H1 (cell line): Measurements from ENCODE around the gene MBD3. TPM values are rescaled to one million over a fixed set of nuclear protein-coding genes. Genes with fewer than 3 reads are reported as not detected.

Source experiments
- CTCF ChIA-PET: fragments of 300-600 bp; sonication (Branson Sonifier 250); formaldehyde crosslinking; loops from one replicate; lab custom pipeline; 2021; ENCODE audit not compliant: partially characterized antibody; lab: Charles Lee
- POLR2A ChIA-PET: fragments of 300-600 bp; sonication (Branson Sonifier 250); formaldehyde crosslinking; loops from one replicate; lab custom pipeline; 2021; ENCODE audit warnings: inconsistent platforms; ENCODE audit not compliant: partially characterized antibody; lab: Charles Lee
- DNase-seq, 2 experiments: peaks; one replicate each; pipeline versions ENCODE4 v3.0.0 to v3.0.0-alpha.2; 2010 to 2022; ENCODE audit warnings: low spot score in 2 of 2, low read depth in 1 of 2, mixed read lengths in 1 of 2
- FAIRE-seq: peaks from 2 replicates; lab custom pipeline; 2011; peaks lifted over from hg19 to GRCh38; lab: Jason Lieb, UNC
- H2AFZ ChIP-seq: 2 replicates; pipeline ENCODE4 v1.8.1; 2012; ENCODE audit warnings: low read length, inconsistent platforms
- H2AK5ac ChIP-seq: 2 replicates; pipeline ENCODE4 v1.6.1; 2013; ENCODE audit warnings: low read depth, low read length
- H2BK120ac ChIP-seq: replicated peaks from 2 replicates; pipeline ENCODE3; 2013; ENCODE audit warnings: low read depth, low read length, inconsistent platforms
- H2BK12ac ChIP-seq: 2 replicates; pipeline ENCODE4 v1.6.1; 2013; ENCODE audit warnings: low read depth, low read length
- H2BK15ac ChIP-seq: 2 replicates; pipeline ENCODE4 v1.6.1; 2013; ENCODE audit warnings: low read length
- H2BK20ac ChIP-seq: 2 replicates; pipeline ENCODE4 v1.6.1; 2013; ENCODE audit warnings: low read length
- H2BK5ac ChIP-seq: 2 replicates; pipeline ENCODE4 v1.6.1; 2013; ENCODE audit warnings: low read depth, low read length
- H3K14ac ChIP-seq: 2 replicates; pipeline ENCODE4 v1.6.1; 2013; ENCODE audit warnings: inconsistent platforms; ENCODE audit not compliant: insufficient read length
- H3K18ac ChIP-seq: 2 replicates; pipeline ENCODE4 v1.6.1; 2013; ENCODE audit warnings: low read length; ENCODE audit errors: extremely low read depth
- H3K23ac ChIP-seq: 2 replicates; pipeline ENCODE4 v1.6.1; 2013; ENCODE audit warnings: inconsistent platforms; ENCODE audit not compliant: insufficient read length
- H3K23me2 ChIP-seq: 2 replicates; pipeline ENCODE4 v1.6.1; 2013; ENCODE audit warnings: low read depth, low read length
- H3K27ac ChIP-seq: 2 replicates; pipeline ENCODE4 v1.6.1; 2011; ENCODE audit warnings: low read depth, low read length, inconsistent platforms
- H3K27me3 ChIP-seq, 4 experiments: replicated peaks in 1 of 4; 1 replicate in 1 of 4; 2 replicates in 3 of 4; pipeline versions ENCODE4 v1.6.1 to v1.8.1; 2011 to 2013; ENCODE audit warnings: low read length in 3 of 4, mild to moderate bottlenecking in 3 of 4, inconsistent platforms in 2 of 4, mixed read lengths in 2 of 4, moderate library complexity in 1 of 4; ENCODE audit not compliant: control insufficient read depth in 3 of 4, insufficient read depth in 3 of 4; ENCODE audit errors: extremely low read depth in 1 of 4
- H3K36me3 ChIP-seq, 4 experiments: 2 replicates each; pipeline versions ENCODE4 v1.6.1 to v1.8.1; 2011 to 2013; ENCODE audit warnings: mild to moderate bottlenecking in 4 of 4, low read length in 3 of 4, moderate library complexity in 2 of 4, control low read depth in 1 of 4, inconsistent platforms in 1 of 4; ENCODE audit not compliant: insufficient read depth in 4 of 4, control insufficient read depth in 2 of 4
- H3K4ac ChIP-seq: replicated peaks from 2 replicates; pipeline ENCODE3; 2013; ENCODE audit warnings: low read length, low read depth, mixed read lengths, inconsistent platforms; ENCODE audit not compliant: insufficient read length
- H3K4me1 ChIP-seq, 4 experiments: replicated peaks in 1 of 4; 1 replicate in 1 of 4; 2 replicates in 3 of 4; pipeline versions ENCODE4 v1.6.1 to v1.8.1; 2011 to 2013; ENCODE audit warnings: low read length in 3 of 4, inconsistent platforms in 2 of 4, mixed read lengths in 1 of 4; ENCODE audit not compliant: insufficient read depth in 4 of 4, control insufficient read depth in 3 of 4
- H3K4me2 ChIP-seq, 2 experiments: 2 replicates each; pipeline versions ENCODE4 v1.6.1 to v1.8.1; 2011 to 2013; ENCODE audit warnings: low read depth in 2 of 2, low read length in 2 of 2, control low read depth in 1 of 2, inconsistent platforms in 1 of 2, mild to moderate bottlenecking in 1 of 2; ENCODE audit not compliant: insufficient read depth in 1 of 2
- H3K4me3 ChIP-seq, 4 experiments: fragments of 200-600, 300-600 bp in 1 of 4; sonication (generic), shearing (Covaris generic), sonication (Bioruptor Twin) in 1 of 4; 2 replicates each; pipeline versions ENCODE4 v1.5.1 to v1.8.1; 2011 to 2016; ENCODE audit warnings: low read length in 4 of 4, low read depth in 3 of 4, control low read depth in 2 of 4, inconsistent platforms in 2 of 4, mild to moderate bottlenecking in 2 of 4, mixed read lengths in 1 of 4, moderate library complexity in 1 of 4; ENCODE audit not compliant: insufficient read depth in 2 of 4; ENCODE audit errors: extremely low read depth in 1 of 4
- H3K56ac ChIP-seq: replicated peaks from 2 replicates; pipeline ENCODE3; 2013; ENCODE audit warnings: low read depth, mild to moderate bottlenecking, mixed read lengths, low read length, inconsistent platforms; ENCODE audit not compliant: insufficient read length
- H3K79me1 ChIP-seq: 2 replicates; pipeline ENCODE4 v1.6.1; 2013; ENCODE audit warnings: low read depth, low read length, control low read depth
- H3K79me2 ChIP-seq, 2 experiments: 2 replicates each; pipeline versions ENCODE4 v1.6.1 to v1.8.1; 2012 to 2013; ENCODE audit warnings: low read length in 2 of 2, mild to moderate bottlenecking in 2 of 2, inconsistent platforms in 1 of 2; ENCODE audit not compliant: insufficient read depth in 2 of 2, control insufficient read depth in 1 of 2
- H3K9ac ChIP-seq, 4 experiments: replicated peaks in 1 of 4; 1 replicate in 1 of 4; 2 replicates in 3 of 4; pipeline versions ENCODE4 v1.6.1 to v1.8.1; 2011 to 2013; ENCODE audit warnings: low read depth in 3 of 4, low read length in 3 of 4, control low read depth in 2 of 4, mild to moderate bottlenecking in 2 of 4, moderate library complexity in 2 of 4, inconsistent platforms in 1 of 4; ENCODE audit errors: extremely low read depth in 1 of 4
- H3K9me3 ChIP-seq, 2 experiments: 2 replicates each; pipeline versions ENCODE4 v1.6.1 to v1.8.1; 2012 to 2013; ENCODE audit warnings: mild to moderate bottlenecking in 2 of 2, moderate library complexity in 2 of 2, control low read depth in 1 of 2, inconsistent platforms in 1 of 2, low read depth in 1 of 2, low read length in 1 of 2, mixed read lengths in 1 of 2; ENCODE audit not compliant: insufficient read depth in 2 of 2
- H4K20me1 ChIP-seq, 2 experiments: replicated peaks in 1 of 2; 2 replicates each; pipeline versions ENCODE3 to v1.8.1; 2011 to 2013; ENCODE audit warnings: inconsistent platforms in 2 of 2, low read length in 2 of 2, mild to moderate bottlenecking in 1 of 2; ENCODE audit not compliant: insufficient read depth in 2 of 2, control insufficient read depth in 1 of 2
- H4K5ac ChIP-seq: 2 replicates; pipeline ENCODE4 v1.6.1; 2013; ENCODE audit warnings: low read length, low read depth, mixed read lengths, inconsistent platforms; ENCODE audit not compliant: insufficient read length
- H4K8ac ChIP-seq: 2 replicates; pipeline ENCODE4 v1.8.0; 2013; ENCODE audit warnings: mild to moderate bottlenecking, moderate library complexity, low read length, inconsistent platforms; ENCODE audit not compliant: insufficient read depth; ENCODE audit errors: extremely low read depth
- H4K91ac ChIP-seq: replicated peaks from 2 replicates; pipeline ENCODE3; 2013; ENCODE audit warnings: low read length, mixed read lengths, inconsistent platforms; ENCODE audit not compliant: insufficient read length
- ATF2 ChIP-seq: IDR thresholded peaks from 2 replicates; pipeline ENCODE4 v1.6.1; 2012; ENCODE audit warnings: low read length, inconsistent platforms
- CBX5 ChIP-seq: fragments of 300-800, 300-1000 bp; sonication (generic); IDR thresholded peaks from 2 replicates; pipeline ENCODE4 v1.7.1; 2016; ENCODE audit warnings: antibody characterized with exemption, low read length, low read depth
- KDM5A ChIP-seq: fragments of 200-600 bp; IDR thresholded peaks from 2 replicates; pipeline ENCODE4 v1.7.1; 2012; ENCODE audit warnings: mild to moderate bottlenecking, low read length, inconsistent platforms, mixed read lengths
- MAFK ChIP-seq: IDR thresholded peaks from 2 replicates; pipeline ENCODE4 v1.6.1; 2012; ENCODE audit warnings: low read depth, mild to moderate bottlenecking, improper control_type of control experiment, low read length
- POLR2A ChIP-seq, 2 experiments: IDR thresholded peaks; 1 replicate in 1 of 2; 2 replicates in 1 of 2; pipeline ENCODE4 v1.6.1; 2011; ENCODE audit warnings: low read depth in 2 of 2, low read length in 2 of 2, mild to moderate bottlenecking in 2 of 2; ENCODE audit errors: control extremely low read depth in 1 of 2
- POLR2AphosphoS5 ChIP-seq: IDR thresholded peaks from 2 replicates; pipeline ENCODE4 v1.6.1; 2011; ENCODE audit warnings: low read depth, low read length
- TEAD4 ChIP-seq: IDR thresholded peaks from 2 replicates; pipeline ENCODE4 v1.6.1; 2012; ENCODE audit warnings: low read depth, low read length, inconsistent platforms, mixed read lengths
- WGBS, 2 experiments: shearing (Covaris generic) in 1 of 2; methylation state at CpG; one replicate each; pipeline versions ENCODE4 v1.1.6 to v1.1.7; 2013 to 2015; ENCODE audit warnings: low lambda C conversion rate in 2 of 2, mixed read lengths in 2 of 2, inconsistent platforms in 1 of 2, low coverage in 1 of 2, missing lambda C conversion rate in 1 of 2; ENCODE audit not compliant: insufficient replicate concordance in 2 of 2, insufficient coverage in 1 of 2, insufficient read length in 1 of 2; ENCODE audit errors: extremely low coverage in 1 of 2, missing lambda C conversion rate in 1 of 2; 5-methylcytosine and 5-hydroxymethylcytosine counted together
- polyA plus RNA-seq, 7 experiments: library from polyadenylated mRNA; depleted of rRNA in 3 of 7; stranded (reverse) in 5 of 7; unstranded in 2 of 7; fragments of >200 nt in 5 of 7; fragments of 200-250 nt in 2 of 7; gene quantifications; 1 replicate in 5 of 7; 2 replicates in 1 of 7; 4 replicates in 1 of 7; pipeline versions ENCODE4 v1.2.1 to v1.2.3, GENCODE V29; 2011 to 2013; ENCODE audit warnings: missing spikeins in 2 of 7, mixed read lengths in 2 of 7
- total RNA-seq: library from RNA; stranded (reverse); fragmentation: NEBNext Ultra II Directional; extraction: Animal tissue kit (Norgen Biotek cat#: 25700); gene quantifications from 2 replicates; pipeline ENCODE4 v1.2.1, GENCODE V29; 2021

MBD3 gene
- total and polyA plus RNA-seq, 2 of the 8 experiments (the other 6 are each of a cell fraction or from before 2014, with no cell fraction given): 88.2 to 110 TPM

- Histone ChIP-seq H3K9ac (peak overlapping the region in 1 of 4 experiments; percentile 69; a peak in 3 of 7 replicates), H2BK20ac (no peak overlapping the region), H3K14ac (no peak overlapping the region), H2BK5ac (peak overlapping the region; percentile 84), H3K27me3 (no peaks in the 10 kb centered on the region), H3K4ac (peak overlapping the region; percentile 85), H2AFZ (0 out of 2 replicates have a peak overlapping the region, but pooled peaks have one; percentile 77), H3K79me2 (peaks cover 7 to 36% of the 10 kb centered on the region in 2 experiments), H2BK12ac (no peak overlapping the region; the same call in 1 of the 2 replicates), H2AK5ac (0 out of 2 replicates have a peak overlapping the region, but pooled peaks have one; percentile 26), H2BK15ac (peak overlapping the region; percentile 12), H3K27ac (peak overlapping the region; percentile 82; the same call in 1 of the 2 replicates), H3K4me3 (peak overlapping the region; percentile 64 to 86 (median 72)), H3K36me3 (peaks cover 3 to 10% (median 4%) of the 10 kb centered on the region in 4 experiments; a peak in 7 of 8 replicates), H3K18ac (peak overlapping the region; percentile 68; the same call in 1 of the 2 replicates), H4K91ac (peak overlapping the region; percentile 75), H4K8ac (no peak overlapping the region), H3K23me2 (peaks cover 8% of the 10 kb centered on the region; the same call in 1 of the 2 replicates), H3K56ac (peak overlapping the region; percentile 3), H3K79me1 (peaks cover 10% of the 10 kb centered on the region), H2BK120ac (no peak overlapping the region), H3K4me2 (peak overlapping the region; percentile 63 to 96), H3K9me3 (no peaks in the 10 kb centered on the region), H4K20me1 (peaks cover 9 to 18% of the 10 kb centered on the region in 2 experiments), H3K4me1 (peaks cover 0 to 7% (median 3%) of the 10 kb centered on the region in 4 experiments; a peak in 6 of 7 replicates), H3K23ac (no peak overlapping the region), H4K5ac (peak overlapping the region; percentile 49)
- 41% methylated on average over 13 of the region's 16 CpGs; no CpG with 5 or more reads in 1 of the 2 experiments for WGBS, 2 experiments
- FAIRE-seq (no peak), DNase-seq (no peak)
- ChIA-PET POLR2A (interaction anchor here (0.6 to 5.1 kb wide), 9 partner anchors 11 to 47 kb away, joined by 3 to 38 read pairs (median 3); partner anchors contain the start of gene MBD3), CTCF (interaction anchor here (0.5 to 5.6 kb wide), 13 partner anchors 11 to 289 kb away, joined by 3 to 36 read pairs (median 4); no protein-coding TSS in a partner anchor)
- no peak for TF ChIP-seq POLR2AphosphoS5
- no peak for TF ChIP-seq CBX5
- no peak for TF ChIP-seq KDM5A
- TF ChIP-seq TEAD4: no peak
- no peak for TF ChIP-seq POLR2A (IDR thresholded peaks at IDR 0.05; ENCODE audit: control extremely low read depth in 1 of 2, low read depth in 2 of 2, low read length in 2 of 2)
- no peak for TF ChIP-seq ATF2
- no peak for TF ChIP-seq MAFK
Observed at GRCh38 chr19:1606138-1606651, 13.5 kb upstream of the MBD3 start.
